PFSK-1 (cell line): ENCODE measurements around the gene SLC25A26.

Experiments used
- FOXP2 ChIP-seq: optimal IDR thresholded peaks from 2 replicates; pipeline ENCODE3; 2011; ENCODE audit warnings: borderline replicate concordance, control low read depth, inconsistent platforms; ENCODE audit not compliant: insufficient read depth; ENCODE audit errors: extremely low read length, extremely low read depth
- POLR2AphosphoS5 ChIP-seq: IDR thresholded peaks from 2 replicates; pipeline ENCODE4 v1.6.1; 2012; ENCODE audit warnings: low read depth, mild to moderate bottlenecking, control low read depth, low read length, moderate library complexity
- REST ChIP-seq, 2 experiments: IDR thresholded peaks; 2 replicates each; pipeline versions ENCODE4 v1.6.1 to v1.8.0; 2011 to 2012; ENCODE audit warnings: low read depth in 2 of 2, low read length in 2 of 2, control low read depth in 1 of 2, inconsistent platforms in 1 of 2, mild to moderate bottlenecking in 1 of 2, moderate library complexity in 1 of 2; ENCODE audit not compliant: insufficient read depth in 1 of 2
- SIN3A ChIP-seq: IDR thresholded peaks from 2 replicates; pipeline ENCODE4 v1.6.1; 2012; ENCODE audit warnings: mild to moderate bottlenecking, low read length, moderate library complexity, borderline replicate concordance; ENCODE audit not compliant: insufficient read depth
- TAF1 ChIP-seq: IDR thresholded peaks from 2 replicates; pipeline ENCODE4 v1.6.1; 2012; ENCODE audit warnings: low read length, control low read depth, borderline replicate concordance; ENCODE audit not compliant: insufficient read depth

The SLC25A26 gene

GRCh38 chr3:66199089-66199473, 21.7 kb upstream of the SLC25A26 start:
- TF ChIP-seq POLR2AphosphoS5, result no peak
- no peak for TF ChIP-seq REST (IDR thresholded peaks at IDR 0.05; ENCODE audit: insufficient read depth in 1 of 2, low read depth in 2 of 2, low read length in 2 of 2)
- TF ChIP-seq SIN3A, result no peak
- TF ChIP-seq FOXP2, result no peak
- no peak for TF ChIP-seq TAF1

- TF ChIP-seq TAF1 (no peak), FOXP2 (no peak)
Measured at GRCh38 chr3:66200147-66200546, 20.7 kb upstream of the SLC25A26 start.

- TF ChIP-seq SIN3A (no peak), FOXP2 (no peak), REST (IDR thresholded peaks at IDR 0.05; ENCODE audit: insufficient read depth in 1 of 2, low read depth in 2 of 2, low read length in 2 of 2) (no peak), TAF1 (no peak), POLR2AphosphoS5 (no peak)
Measured at GRCh38 chr3:66200786-66201185, 20.0 kb upstream of the SLC25A26 start.

GRCh38 chr3:66203275-66203674, 17.5 kb upstream of the SLC25A26 start:
- TF ChIP-seq POLR2AphosphoS5, result no peak
- no peak for TF ChIP-seq REST (IDR thresholded peaks at IDR 0.05; ENCODE audit: insufficient read depth in 1 of 2, low read depth in 2 of 2, low read length in 2 of 2)
- no peak for TF ChIP-seq TAF1

GRCh38 chr3:66206806-66207205, 14.0 kb upstream of the SLC25A26 start:
- TF ChIP-seq TAF1, result no peak
- TF ChIP-seq FOXP2, result no peak
- TF ChIP-seq REST (IDR thresholded peaks at IDR 0.05; ENCODE audit: insufficient read depth in 1 of 2, low read depth in 2 of 2, low read length in 2 of 2), result no peak
- TF ChIP-seq POLR2AphosphoS5, result no peak
- TF ChIP-seq SIN3A, result no peak
